ENCODE results near the gene IFNL2.
"Not testable (repeated sequence)": the region's sequence is repeated elsewhere in the genome, so short reads cannot be mapped to it uniquely, and the experiment has no call there.

Gene IFNL2

DNA sequence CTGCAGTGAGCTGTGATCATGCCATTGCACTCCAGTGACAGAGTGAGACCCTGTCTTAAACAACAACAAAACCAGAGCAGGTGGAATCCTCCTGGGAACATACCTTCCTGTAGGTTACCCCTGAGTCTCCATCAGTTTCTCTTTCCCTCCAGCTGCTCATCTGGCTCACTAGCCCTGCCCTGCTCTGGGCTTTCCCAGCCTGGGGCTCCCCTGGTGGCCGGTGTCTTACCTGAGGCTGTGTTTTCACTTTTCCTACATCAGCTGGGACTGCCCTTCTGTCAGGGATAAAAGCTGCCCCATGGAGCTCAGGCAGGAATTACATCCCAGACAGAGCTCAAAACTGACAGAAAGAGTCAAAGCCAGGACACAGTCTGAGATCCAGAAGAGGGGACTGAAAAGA, at the start of gene IFNL2:
Gene IFNL2, plus strand, starts transcription at position 312 of the 400 bp plus-strand sequence. CDS start 173 bp downstream, outside the sequence.
- not testable (repeated sequence) for DNase-seq (ENCODE audit: low read depth in 2 of 3, low spot score in 2 of 3)

- DNase-seq (ENCODE audit: low read depth in 2 of 3, low spot score in 2 of 3): not testable (repeated sequence)
Observed at GRCh38 chr19:39219108-39219507, 49.1 kb upstream of the IFNL2 start.

DNA sequence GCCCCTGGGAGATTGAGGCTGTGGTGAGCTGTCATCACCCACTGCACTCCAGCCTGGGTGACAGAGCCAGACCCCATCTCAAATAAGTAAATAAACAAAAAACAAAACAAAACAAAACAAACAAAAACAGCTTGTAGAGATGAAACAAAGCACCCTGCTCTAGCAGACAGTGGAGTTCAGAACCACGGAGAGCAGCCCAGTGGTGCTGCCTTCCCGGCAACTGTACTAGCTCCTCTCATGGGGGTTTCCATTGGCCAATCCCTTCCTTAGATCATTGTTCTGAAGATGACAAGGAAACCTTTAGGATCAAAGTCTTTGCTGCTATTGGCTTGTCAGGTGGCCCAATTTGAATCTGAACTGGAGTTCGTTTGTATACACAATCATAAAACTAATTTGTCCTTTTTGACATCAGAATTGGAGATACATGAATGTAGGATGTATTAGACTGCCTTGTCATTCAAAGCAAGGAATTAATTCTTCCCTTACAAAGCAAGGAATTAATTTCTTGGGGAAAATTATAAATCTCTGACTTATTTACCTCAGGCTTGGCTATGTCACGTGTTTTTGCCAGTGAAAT, 44.4 kb upstream of the IFNL2 start:
- DNase-seq (ENCODE audit: low read depth in 2 of 3, low spot score in 2 of 3): no peak

DNA sequence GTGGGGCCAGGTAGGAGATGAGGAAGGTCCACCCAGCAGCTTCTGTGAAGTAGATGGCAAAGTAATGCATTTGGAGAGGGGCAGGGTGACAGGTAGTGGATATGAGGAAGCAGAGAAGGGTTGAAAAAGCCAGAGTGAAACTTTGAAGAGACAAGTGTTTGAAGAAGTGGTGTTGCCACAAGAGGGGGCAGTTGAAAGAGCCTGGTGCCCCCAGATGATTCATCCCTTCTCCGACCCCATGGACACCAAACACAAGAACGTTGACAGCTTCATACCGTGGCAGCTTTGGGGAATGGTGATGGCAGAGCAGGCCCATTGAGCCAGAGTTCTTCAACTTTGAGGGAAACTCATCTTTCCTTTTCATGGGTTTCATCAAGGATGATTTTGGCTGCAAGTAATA, 43.3 kb upstream of the IFNL2 start:
- DNase-seq (ENCODE audit: low read depth in 2 of 3, low spot score in 2 of 3): no peak

GRCh38 chr19:39230096-39230764, 38.0 kb upstream of the IFNL2 start:
- DNase-seq (ENCODE audit: low read depth in 2 of 3, low spot score in 2 of 3): no peak

- no peak for DNase-seq (ENCODE audit: low read depth in 2 of 3, low spot score in 2 of 3)
Observed at GRCh38 chr19:39232708-39233107, 35.5 kb upstream of the IFNL2 start.

DNA sequence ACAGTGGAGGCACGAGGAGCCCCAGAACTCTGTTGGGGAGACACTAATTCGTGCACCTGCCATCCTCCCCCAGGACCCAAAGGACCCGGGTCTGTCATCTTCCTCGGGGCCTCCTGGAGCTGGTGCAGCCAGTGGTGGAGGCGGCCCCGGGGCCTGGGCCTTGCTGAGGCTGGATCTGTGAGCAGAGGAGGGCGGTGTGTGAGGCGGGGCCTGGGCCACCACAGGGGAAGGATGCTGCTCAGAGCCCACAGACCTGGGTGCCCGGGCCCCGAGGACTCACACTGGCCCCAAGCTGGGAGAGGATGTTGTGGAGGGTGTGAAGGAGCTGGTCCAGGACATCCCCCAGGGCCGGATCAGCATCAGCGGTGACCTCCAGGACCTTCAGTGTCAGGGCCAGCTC, 31.7 kb upstream of the IFNL2 start:
- no peak for DNase-seq (ENCODE audit: low read depth in 2 of 3, low spot score in 2 of 3)

DNA sequence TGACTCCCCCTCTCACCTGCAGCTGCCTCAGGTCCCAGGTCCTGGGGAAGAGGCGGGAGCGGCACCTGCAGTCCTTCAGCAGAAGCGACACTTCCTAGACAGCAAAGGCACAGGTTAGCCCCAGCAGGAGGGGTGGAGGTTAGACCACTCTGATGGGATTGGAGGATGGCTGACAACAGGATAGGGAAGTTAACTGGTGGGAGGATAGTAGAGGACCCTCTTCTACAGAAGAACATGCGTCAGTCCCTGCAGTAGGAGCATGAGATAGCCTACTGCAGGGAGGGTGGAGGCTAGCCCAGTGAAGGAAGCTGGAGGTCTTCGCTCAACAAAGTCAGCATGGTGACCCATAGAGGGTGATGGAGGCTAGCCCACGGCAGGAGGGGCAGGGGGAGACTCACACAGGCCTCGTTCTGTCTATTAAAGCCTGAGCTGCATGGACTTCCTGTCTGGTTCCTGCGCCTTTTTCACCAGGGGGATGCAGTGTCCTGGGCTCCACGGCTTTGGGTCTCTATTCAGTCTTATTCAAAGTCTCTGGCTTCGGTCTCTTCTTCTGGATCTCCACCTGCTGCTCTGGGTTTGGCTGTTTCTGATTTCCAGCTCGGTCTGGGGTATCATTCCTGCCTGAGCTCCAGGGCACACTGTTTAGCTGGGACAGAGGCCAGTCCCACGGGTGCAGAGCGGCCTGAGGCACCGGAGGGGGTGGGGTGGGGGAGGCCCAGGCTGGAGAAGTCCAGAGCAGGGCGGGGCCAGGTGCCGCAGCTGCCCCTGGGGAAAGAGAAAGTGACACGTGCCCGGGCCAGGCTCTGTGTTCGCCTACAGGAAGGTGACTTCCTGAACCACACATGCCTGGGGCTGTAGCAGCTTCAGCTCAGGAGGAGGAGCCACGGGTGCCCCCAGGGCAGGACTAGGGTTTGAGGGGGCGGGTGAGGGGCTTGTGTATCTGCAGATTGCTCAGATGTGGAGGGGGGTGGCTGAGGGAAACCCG, 30.7 kb upstream of the IFNL2 start:
- no peak for DNase-seq (ENCODE audit: low read depth in 2 of 3, low spot score in 2 of 3)

GRCh38 chr19:39238209-39238608, 30.0 kb upstream of the IFNL2 start:
- DNase-seq (ENCODE audit: low read depth in 2 of 3, low spot score in 2 of 3): no peak

DNA sequence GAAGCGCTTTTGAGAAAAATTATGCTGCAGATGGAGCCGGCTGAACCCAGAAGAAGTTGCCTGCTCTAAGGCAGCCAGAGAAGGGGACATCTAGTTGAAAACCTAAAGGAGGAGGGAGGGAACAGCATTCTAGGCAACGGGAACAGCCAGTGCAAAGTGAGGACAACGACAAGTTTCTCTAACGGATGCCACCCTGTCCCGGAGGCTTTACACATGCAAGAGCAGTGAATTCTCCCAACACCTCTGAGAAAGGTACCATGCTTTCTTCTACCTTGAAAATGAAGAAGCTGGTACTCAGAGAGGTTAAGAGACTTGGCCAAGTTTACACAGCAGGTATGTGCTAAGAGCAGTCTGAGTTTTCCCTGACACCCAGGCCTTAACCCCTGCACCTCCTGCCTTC, 29.3 kb upstream of the IFNL2 start:
- no peak for DNase-seq (ENCODE audit: low read depth in 2 of 3, low spot score in 2 of 3)

DNA sequence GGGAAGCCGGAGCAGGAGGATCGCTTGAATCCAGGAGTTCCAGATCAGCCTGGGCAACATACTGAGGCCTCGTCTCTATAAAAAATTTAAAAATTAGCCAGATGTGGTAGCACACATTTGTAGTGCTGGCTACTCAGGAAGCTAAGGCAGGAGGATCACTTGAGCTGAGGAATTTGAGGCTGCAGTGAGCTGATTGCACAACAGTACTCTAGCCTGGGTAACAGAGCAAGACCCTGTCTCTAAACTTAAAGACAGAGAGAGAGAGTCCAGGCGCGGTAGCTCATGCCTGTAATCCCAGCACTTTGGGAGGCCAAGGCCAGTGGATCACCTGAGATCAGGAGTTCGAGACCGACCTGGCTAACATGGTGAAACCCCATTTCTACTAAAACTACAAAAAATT, 27.8 kb upstream of the IFNL2 start:
- no peak for DNase-seq (ENCODE audit: low read depth in 2 of 3, low spot score in 2 of 3)

DNA sequence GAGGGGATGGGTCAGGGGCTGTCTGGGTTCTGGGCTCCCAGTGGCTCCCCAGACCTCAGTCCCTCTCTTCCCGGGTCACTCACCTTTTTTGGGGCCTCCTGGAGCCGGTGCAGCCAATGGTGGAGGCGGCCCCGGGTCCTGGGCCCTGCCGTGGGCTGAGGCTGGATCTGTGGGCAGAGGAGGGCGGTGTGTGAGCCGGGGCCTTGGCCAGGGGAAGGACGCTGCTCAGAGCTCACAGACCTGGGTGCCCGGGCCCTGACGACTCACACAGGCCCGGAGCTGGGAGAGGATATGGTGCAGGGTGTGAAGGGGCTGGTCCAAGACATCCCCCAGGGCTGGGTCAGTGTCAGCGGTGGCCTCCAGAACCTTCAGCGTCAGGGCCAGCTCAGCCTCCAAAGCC, 24.5 kb upstream of the IFNL2 start:
- not testable (repeated sequence) for DNase-seq (ENCODE audit: low read depth in 2 of 3, low spot score in 2 of 3)

DNA sequence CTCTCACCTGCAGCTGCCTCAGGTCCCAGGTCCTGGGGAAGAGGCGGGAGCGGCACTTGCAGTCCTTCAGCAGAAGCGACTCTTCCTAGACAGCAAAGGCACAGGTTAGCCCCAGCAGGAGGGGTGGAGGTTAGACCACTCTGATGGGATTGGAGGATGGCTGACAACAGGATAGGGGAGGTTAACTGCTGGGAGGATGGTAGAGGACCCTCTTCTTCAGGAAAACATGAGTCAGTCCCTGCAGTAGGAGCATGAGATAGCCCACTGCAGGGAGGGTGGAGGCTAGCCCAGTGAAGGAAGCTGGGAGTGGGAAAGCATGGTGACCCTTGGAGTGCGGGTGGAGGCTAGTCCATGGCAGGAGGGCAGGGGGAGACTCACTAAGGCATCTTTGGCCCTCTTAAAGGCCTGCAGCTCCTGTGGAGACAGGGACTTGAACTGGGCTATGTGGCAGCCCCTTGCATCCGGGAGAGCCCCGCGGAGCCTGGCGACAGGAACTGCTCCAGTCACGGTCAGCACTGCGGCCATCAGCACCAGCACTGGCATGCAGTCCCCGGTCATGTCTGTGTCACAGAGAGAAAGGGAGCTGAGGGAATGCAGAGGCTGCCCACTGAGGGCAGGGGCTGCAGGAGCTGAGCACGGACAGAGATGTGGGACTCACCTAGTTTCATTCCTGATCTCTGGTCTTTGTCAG, 23.6 kb upstream of the IFNL2 start, which contains the start of gene IFNL3:
Gene IFNL3, minus strand, starts transcription at position 597 of the 691 bp plus-strand sequence. Its CDS starts 39 bp downstream, at position 558.
- DNase-seq (ENCODE audit: low read depth in 2 of 3, low spot score in 2 of 3): not testable (repeated sequence)

- not testable (repeated sequence) for DNase-seq (ENCODE audit: low read depth in 2 of 3, low spot score in 2 of 3)
Observed at GRCh38 chr19:39245166-39245565, 23.0 kb upstream of the IFNL2 start.

DNA sequence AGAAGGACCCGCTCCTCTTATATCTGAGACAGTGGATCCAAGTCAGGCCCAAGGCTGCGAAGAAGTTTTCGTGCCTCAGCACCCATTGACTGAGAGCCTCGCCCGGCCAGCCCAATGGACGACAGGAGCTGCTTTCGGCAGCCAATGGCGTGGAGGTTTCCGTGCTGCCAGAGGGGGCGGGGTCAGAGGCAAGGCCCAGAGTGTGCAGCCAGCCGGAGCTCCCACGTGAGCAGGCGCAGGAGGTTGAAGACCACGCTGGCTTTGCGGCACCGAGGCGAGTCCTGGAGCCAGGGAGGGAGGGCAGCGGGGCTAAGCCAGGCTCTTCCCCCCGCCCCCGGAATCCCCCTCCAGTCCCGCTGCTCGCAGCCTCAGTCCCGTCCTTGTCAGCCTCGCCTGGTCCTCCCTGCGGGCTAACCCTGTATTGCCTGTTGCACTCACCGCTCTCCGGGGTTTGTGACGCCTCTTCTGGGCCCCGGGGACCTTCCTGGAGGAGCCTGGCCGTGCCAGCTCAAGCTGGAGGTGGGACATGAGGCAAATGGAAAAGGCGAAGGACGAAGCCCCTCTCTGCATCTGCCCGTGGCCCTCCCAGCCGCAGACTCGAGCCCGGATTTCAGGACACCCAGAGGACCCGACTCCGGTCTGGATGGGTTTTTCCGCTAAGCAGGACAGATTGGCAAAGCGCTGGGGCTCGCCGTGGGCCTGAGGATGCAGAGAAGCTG, 21.1 kb upstream of the IFNL2 start:
- DNase-seq (ENCODE audit: low read depth in 2 of 3, low spot score in 2 of 3): no peak

DNA sequence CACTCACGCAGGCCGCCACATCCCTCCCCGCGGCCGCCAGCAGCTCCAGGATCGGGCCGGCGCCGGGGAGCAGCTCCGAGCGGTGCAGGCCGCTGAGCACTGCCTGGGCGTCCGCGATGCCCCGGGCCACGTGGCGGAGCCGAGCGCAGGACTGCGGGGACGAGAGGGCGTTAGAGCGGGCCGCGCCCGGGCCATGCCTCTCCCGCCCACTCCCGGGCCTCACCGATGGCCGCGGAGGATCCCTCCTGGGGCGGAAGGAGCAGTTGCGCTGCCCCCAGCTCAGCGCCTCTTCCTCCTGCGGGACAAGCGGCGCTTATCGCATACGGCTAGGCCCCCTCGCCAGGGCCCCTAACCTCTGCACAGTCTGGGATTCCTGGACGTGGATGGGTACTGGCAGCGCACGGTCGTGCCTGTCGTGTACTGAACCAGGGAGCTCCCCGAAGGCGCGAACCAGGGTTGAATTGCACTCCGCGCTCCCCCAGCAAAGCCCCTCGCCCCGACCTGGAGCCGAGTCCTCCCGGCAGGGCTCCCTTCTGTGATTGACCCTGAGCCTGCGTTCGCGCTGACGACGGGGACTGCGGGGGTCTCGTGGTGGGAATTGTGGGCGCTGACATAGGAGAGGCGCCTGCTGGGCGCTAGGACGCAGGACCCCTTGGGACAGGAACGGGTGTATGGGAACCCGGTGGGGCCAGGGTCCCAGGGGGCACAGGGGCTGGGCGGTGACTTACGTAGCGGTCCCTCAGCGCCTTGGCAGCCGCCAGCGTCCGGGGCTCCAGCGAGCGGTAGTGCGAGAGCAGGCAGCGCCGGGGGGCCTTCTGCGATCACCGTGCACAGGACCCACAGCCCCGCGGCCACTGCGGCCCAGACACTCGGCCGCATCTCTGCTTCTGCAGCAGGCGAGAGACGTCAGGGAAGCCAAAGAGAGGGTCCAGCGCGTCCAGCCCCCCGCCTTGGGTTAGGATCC, 20.2 kb upstream of the IFNL2 start:
- DNase-seq (ENCODE audit: low read depth in 2 of 3, low spot score in 2 of 3): no peak

- DNase-seq (ENCODE audit: low read depth in 2 of 3, low spot score in 2 of 3): no peak
Observed at GRCh38 chr19:39248806-39249205, 19.4 kb upstream of the IFNL2 start, which contains the start of gene IFNL4. Gene IFNL4, minus strand, starts transcription at chr19:39248856.

DNA sequence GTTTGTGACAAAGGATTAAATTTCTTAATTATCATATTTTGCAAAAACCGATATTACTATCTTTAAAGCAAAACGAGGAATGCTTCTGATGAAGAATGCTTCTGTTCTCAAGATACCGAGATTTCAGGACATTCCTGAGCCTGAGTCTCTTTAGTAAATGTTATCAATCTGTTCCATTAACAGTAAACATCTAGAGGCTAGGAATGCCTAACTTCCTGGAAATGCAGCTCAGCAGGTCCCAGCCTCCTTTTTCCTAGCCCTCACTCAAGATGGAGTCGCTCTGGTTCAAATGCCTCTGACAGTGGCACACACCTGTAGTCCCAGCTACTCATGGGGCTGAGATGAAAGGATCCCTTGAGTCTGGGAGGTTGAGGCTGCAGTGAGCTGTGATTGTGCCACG, 17.1 kb upstream of the IFNL2 start:
- no peak for DNase-seq (ENCODE audit: low read depth in 2 of 3, low spot score in 2 of 3)

DNA sequence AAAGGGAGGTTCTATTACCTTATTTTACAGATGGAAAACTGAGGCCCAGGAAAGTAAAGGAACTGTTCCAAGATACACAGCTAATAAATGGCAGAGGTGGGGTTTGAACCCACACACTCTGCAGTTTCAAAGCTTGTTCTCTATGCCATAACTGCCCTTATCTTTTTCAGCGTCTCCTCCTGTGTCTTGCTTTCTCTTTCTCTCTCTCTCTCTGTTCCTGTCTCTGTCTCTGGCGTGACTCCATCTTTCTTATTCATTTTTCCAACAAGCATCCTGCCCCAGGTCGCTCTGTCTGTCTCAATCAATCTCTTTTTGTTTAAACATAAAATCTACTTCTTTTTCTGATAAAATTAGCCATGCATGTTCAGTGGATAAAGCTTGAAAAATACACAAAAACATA, 16.4 kb upstream of the IFNL2 start:
- no peak for DNase-seq (ENCODE audit: low read depth in 2 of 3, low spot score in 2 of 3)

Measured in activated CD8-positive, alpha-beta memory T cell treated with anti-CD3 and anti-CD28 coated beads for 48 hours (primary cell).